Stimulated activated CD4-positive, alpha-beta T cell treated with anti-CD3 and anti-CD28 coated beads, Interleukin-15, amount 100 ng/mL, for 1 hour (primary cell): ENCODE measurements around the gene TRIM73.
"Not testable (repeated sequence)": the region's sequence is repeated elsewhere in the genome, so short reads cannot be mapped to it uniquely, and the experiment has no call there.

Experiments used
- DNase-seq, 2 donors: peaks; one replicate each; pipeline ENCODE4 v3.0.0-alpha.2; 2020; ENCODE audit warnings: low read depth in 1 of 2, low spot score in 1 of 2

TRIM73 gene

DNA sequence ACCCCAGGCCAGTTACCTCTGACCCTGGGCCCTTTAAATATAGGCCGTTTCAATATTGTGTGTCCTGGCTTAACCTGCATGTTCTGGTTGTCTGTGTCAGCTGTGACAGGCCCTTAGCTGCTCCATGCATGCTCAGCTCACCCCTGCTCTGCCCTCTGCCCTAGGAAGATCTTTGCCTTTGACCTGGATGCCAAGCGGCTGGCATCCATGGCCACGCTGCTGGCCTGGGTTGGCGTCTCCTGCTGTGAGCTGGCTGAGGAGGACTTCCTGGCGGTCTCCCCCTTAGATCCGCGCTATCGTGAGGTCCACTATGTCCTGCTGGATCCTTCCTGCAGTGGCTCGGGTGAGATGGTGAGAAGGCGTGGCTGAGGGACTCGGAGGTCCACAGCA lies 20.0 kb downstream of the TRIM73 start:
- not testable (repeated sequence) for DNase-seq

DNA sequence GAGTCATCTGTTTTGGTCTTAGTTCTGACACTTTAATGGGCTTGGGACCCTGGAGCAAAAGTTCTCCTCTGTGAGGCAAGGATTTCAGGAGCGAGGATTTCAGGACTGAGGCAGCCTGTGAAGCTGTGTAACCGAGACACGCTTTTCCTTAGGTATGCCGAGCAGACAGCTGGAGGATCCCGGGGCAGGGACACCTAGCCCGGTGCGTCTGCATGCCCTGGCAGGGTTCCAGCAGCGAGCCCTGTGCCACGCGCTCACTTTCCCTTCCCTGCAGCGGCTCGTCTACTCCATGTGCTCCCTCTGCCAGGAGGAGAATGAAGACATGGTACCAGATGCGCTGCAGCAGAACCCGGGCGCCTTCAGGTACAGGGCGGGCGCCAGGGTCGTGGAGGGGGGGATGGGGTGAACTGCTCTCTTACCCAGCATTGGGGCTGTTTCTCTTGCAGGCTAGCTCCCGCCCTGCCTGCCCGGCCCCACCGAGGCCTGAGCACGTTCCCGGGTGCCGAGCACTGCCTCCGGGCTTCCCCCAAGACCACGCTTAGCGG lies 20.5 kb downstream of the TRIM73 start:
- DNase-seq = not testable (repeated sequence)

DNA sequence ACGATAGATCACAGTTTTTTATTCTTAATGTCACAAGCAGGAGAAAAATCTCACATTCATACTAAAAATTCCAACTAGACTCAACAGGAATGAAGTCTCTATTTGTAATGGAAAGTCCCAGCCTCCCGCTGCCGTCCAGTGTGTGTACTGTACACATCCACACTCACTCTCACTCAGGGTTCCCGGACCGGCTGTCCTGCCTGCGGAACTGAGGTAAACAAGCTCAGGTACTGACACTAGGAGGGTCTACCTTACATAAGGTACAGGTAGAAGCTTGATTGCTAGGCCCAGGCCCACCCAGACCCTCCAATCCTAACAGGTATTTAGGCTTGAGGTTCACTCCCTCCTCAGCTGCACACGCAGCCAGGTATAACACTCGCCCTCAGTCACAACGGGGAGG lies 21.4 kb downstream of the TRIM73 start:
- DNase-seq = not testable (repeated sequence)

DNA sequence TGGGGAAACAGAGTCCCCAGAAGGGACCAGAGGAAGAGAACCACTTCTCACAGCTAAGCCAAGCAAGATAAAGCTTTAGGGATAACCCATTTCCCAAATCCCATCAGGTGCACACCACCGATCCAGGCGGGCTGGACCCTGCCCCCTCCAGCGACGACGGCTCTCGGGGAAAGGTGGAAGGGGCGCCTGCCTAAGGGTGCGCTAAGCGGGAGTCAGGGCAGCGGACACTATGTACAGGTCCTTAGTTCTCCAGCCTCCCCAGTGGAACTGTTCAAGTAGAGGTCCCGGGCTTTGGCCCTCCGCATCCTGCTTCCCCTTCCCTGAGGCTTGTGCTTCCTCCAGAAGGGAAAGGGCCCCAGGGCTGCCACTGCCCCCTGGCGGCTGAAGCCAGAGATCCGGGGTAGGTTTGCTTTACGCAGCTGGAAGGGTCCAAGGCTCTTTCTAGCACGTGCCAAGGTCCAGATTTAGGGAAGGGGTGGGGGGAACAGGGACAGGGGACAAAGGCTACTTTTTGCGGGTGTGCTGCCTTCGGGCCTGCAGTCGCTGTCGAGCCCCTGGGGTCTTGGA lies 22.9 kb downstream of the TRIM73 start:
- DNase-seq = not testable (repeated sequence)

DNA sequence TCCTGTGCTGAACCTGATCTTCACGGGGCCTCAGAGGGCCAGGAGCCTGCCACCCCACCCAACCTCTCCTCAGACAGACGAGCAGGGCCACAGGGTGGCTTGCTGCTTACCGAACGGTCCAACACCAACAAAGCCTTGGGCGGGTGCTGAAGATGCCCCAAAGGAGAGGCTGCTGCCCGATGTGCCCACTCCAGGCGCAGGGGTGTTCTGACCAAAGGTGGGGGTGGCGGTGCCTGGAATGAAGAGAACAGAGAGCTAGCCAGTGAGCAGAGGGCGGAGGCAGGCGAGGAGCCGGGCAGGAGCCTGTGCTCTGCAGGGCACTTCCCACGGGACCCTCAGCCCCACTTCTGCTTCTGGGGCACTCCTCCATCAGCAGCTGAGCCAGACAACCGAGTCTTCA lies 23.8 kb downstream of the TRIM73 start:
- DNase-seq = not testable (repeated sequence)

DNA sequence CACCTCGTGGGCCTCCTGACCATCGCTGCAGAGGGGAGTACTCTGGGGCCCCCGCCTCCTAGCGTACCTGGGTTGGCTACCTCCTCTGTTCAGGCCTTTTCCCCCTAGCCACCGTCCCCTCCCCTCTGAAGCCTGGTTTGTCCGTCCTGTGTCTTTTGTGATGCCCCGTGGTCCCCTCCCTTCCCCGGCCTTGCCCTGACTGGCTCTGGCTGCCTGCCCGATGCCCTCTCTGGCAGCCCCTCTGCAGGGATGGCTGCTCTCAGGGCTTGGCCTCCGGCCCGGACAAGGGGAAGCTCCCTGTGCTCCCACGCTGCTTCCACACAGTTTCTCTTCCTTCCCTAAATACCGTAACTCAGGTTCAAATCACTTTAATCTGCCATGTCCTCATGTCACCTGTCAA lies 24.3 kb downstream of the TRIM73 start:
- DNase-seq = not testable (repeated sequence)

DNA sequence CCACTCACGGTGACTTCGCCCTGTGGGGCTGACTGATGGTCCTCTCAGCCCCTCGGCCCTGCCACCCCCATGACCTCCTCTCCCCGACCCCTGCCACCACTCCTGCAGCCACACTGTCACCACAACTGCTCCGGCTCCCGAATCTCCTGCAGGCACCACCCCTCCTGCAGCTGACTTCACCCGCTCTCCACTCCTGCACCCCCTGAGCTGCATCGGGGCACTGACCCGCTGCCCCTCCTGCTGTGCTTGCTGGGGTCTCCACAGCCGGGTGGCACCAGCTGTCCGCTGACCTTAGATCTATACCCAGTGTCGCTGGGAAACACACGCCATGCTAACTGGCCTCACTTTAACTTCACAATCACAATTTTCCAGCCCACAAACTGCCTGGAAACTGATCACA lies 24.7 kb downstream of the TRIM73 start:
- not testable (repeated sequence) for DNase-seq

DNA sequence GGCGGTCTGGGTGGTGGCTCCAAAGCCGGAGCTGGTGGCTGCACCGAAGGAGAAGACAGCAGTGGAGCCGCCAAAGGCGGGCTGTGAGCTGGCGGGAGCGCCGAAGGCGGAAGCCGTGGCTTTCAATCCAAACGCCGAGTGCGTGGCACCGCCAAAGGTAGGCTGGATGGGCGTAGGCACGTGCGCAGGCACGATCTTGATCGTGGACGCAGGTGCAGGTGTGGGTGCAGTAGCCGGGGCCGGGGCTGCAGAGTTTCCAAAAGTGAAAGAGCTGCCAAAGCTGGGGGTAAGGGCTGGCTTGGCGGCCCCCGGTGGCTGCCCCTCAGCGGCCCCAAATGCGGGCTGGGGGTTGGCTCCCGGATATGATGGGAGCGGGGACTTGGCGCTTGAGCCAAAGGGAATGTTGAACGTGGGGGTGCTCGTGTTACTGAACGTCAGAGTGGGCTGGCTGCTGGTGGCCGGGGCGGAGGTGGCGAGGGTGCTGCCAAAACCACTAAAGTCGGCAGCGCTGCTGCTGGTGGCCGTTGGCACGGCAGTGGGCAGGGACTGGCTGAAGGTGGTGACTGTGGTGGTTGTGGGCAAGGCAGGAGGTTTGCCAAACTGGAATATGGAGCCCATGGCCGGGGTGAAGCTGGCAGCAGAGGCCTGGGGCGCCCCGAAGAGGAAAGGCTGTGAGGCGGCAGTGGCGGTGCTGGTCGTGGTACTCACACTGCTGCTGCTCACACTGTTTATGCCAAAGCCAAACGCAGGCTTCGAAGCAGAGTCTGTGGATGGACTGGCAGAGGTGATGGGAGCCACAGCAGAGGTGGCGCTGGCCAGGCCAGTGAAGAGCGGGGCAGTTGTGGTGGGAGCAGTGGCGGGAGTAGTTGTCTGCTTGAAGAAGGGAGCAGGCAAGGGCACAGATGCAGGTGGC lies 26.6 kb downstream of the TRIM73 start:
- DNase-seq = not testable (repeated sequence)

DNA sequence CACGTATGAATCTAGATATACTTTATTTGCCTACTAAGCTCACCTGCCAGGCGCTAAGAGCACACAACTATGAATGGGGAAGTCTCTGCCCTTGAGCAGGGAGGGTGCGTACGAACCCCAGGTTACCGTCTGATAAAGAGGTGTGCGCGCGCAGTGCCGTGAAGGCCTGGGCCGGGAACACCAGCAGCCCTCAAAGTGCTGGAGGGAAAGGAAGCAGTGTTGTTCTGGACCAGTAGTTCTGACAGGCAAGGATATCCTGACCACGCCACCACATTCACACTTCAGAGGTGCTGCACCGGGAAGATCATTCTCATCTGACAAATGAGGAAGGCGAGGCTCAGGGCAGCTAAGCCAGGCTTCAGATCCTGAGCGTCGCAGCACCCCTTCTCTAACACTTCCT lies 28.1 kb downstream of the TRIM73 start:
- not testable (repeated sequence) for DNase-seq

DNA sequence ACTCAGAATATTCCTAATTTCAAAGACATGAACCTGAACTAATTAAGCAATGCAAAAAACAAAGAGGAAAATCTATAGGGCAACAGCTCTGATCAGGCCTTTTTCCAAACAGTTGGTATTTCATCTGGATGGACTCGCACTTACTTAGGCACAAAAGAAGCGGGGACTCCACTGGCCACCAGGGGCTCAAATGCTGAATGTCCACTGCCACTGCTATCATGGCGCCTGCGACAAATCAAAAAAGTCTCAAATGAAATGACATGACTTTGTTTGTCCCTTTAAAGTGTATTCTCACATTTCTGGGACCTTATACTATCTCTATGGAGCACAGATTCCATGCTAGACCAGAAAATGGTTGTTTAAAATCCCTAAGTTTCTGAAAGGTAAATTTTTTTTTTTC lies 43.6 kb downstream of the TRIM73 start:
- not testable (repeated sequence) for DNase-seq

DNA sequence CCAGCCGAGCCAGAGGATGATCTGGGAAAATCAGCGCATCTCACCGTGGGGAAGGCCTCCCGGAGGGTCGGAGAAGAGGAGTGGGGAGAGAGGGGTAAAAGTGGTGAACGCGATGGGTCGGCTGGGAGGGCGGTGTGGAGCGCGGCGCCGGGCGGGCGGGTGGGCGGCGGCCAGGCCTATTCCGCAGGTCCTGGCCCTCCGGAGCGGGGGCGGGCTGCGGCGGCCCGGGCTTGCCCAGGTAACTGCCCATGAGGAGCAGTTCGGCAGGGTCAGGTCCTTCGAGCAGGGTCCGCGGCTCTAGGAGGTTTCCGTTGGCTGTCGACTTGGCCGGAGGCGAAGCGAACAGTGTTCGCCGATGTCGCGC lies 46.7 kb downstream of the TRIM73 start:
- DNase-seq = not testable (repeated sequence)

DNA sequence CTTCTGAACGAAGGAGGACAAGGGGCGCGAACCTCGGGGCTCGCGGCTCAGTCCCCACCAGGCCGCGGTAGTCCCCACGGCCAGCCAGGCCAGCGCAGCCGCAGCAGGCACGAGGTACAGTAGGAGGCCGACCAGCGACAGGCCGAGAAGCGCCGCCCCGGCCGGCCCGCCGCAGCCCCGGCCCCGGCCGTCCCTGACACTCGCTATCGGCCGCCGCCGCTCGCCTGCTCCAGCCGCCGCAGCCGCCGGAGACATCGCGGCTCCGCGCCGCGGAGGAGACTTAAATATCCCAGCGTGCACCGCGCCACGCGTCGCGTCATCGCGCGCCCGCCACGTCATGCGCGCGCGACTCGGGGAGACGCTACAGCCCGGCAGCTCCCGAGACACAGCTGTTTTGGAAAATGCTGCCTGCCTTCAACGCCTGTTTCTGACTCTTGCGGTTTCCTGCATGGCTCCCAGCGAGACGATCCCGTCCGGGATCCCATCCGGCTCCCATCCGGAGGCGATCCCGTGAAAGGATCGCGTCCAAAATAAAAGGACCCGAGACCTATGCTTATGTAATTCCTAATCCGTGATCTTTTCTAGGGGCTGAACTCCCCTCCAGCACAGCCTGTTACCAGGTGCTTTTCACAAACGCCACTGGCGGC lies 47.2 kb downstream of the TRIM73 start:
- DNase-seq = peak in 1 of 2 donors; percentile 15

DNA sequence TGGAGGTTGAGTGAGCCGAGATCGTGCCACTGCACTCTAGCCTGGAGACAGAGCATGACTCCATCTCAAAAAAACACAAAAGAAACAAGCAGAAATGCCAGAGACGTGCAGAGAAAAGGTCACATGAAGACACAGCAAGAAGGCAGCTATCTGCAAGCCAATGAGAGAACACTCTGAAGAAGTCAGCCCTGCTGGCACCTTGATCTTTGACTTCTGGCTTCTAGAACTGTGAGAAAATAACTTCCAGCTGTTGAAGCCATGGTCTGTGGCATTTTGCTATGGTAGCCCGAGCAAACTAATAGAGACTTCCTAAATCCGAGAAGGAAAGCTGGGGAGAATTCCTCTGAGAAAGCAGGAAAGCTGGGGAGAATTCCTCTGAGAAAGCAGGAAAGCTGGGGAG lies 54.5 kb downstream of the TRIM73 start:
- DNase-seq = not testable (repeated sequence)

DNA sequence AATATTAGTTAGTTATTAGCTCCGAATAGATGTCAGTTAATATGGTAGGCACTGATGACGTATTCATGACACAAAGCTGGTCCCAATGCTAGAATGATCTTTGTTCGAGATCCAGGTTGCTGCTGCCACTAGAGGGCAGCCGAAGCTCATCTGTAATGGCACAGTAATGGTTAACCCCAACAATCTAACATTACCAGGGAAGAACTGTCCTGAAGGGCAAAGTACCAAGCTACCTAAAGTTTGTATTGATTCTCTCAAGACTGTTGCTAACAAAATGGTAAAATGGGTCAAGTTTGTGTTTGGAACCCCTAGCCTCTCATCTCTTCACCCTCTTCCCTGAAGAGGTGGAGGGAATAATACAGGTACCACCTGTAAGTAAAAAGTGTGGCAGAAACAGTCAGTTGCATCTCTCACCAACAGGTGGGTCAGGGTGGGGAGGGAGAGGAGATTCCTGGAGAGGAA lies 57.1 kb downstream of the TRIM73 start:
- not testable (repeated sequence) for DNase-seq
